ENCODE data around the gene CYB5A.

Gene CYB5A

GRCh38 chr18:74274700-74275099 is 17.1 kb downstream of the CYB5A start:
- DNase-seq, result no peak

GRCh38 chr18:74273394-74273793 is 18.4 kb downstream of the CYB5A start:
- no peak for DNase-seq

- no peak for DNase-seq
Measured at GRCh38 chr18:74271635-74272034, 20.1 kb downstream of the CYB5A start.

GRCh38 chr18:74268933-74269620 is 22.7 kb downstream of the CYB5A start:
- DNase-seq, result no peak

GRCh38 chr18:74268175-74268574 is 23.6 kb downstream of the CYB5A start:
- DNase-seq, result no peak

- DNase-seq, result no peak
Measured at GRCh38 chr18:74266161-74266560, 25.6 kb downstream of the CYB5A start.

GRCh38 chr18:74265546-74266098 is 26.1 kb downstream of the CYB5A start:
- no peak for DNase-seq

GRCh38 chr18:74264303-74265020 is 27.3 kb downstream of the CYB5A start:
- DNase-seq, result no peak

GRCh38 chr18:74261053-74261713 is 30.6 kb downstream of the CYB5A start:
- no peak for DNase-seq

- no peak for DNase-seq
Measured at GRCh38 chr18:74259347-74259746, 32.4 kb downstream of the CYB5A start.

- DNase-seq, result no peak
Measured at GRCh38 chr18:74257083-74257482, 34.7 kb downstream of the CYB5A start.

GRCh38 chr18:74256190-74256589 is 35.6 kb downstream of the CYB5A start:
- no peak for DNase-seq

- DNase-seq, result no peak
Measured at GRCh38 chr18:74255131-74255616, 36.6 kb downstream of the CYB5A start.

- no peak for DNase-seq
Measured at GRCh38 chr18:74252039-74252395, 39.7 kb downstream of the CYB5A start.

GRCh38 chr18:74251297-74252038 is 40.3 kb downstream of the CYB5A start:
- no peak for DNase-seq

- no peak for DNase-seq
Measured at GRCh38 chr18:74250131-74250530, 41.6 kb downstream of the CYB5A start.

- DNase-seq, result no peak
Measured at GRCh38 chr18:74249181-74249968, 42.4 kb downstream of the CYB5A start.

- DNase-seq, result no peak
Measured at GRCh38 chr18:74248595-74248994, 43.2 kb downstream of the CYB5A start.

- DNase-seq, result no peak
Measured at GRCh38 chr18:74248189-74248588, 43.6 kb downstream of the CYB5A start.

GRCh38 chr18:74244554-74244953 is 47.2 kb downstream of the CYB5A start:
- no peak for DNase-seq

- no peak for DNase-seq
Measured at GRCh38 chr18:74243127-74243526, 48.6 kb downstream of the CYB5A start.

Data from RPMI8226 (cell line).